AG09319 (cell line): ENCODE results near the gene LAMTOR5.
"Not testable (repeated sequence)": the region's sequence is repeated elsewhere in the genome, so short reads cannot be mapped to it uniquely, and the experiment has no call there.

Experiments used
- DNase-seq: peaks from one replicate; pipeline ENCODE4 v3.0.0-alpha.2; 2010; ENCODE audit warnings: low read depth; ENCODE audit errors: extremely low read depth
- CTCF ChIP-seq: IDR thresholded peaks from 2 replicates; pipeline ENCODE4 v1.5.1; 2011; ENCODE audit warnings: low read depth, mild to moderate bottlenecking, inconsistent platforms, low read length, moderate library complexity

The LAMTOR5 gene

GRCh38 chr1:110426854-110427253 is 19.4 kb upstream of the LAMTOR5 start:
- DNase-seq: no peak
- no peak for TF ChIP-seq CTCF

- TF ChIP-seq CTCF: no peak
- DNase-seq: no peak
These were observed 18.2 kb upstream of the LAMTOR5 start for GRCh38 chr1:110425612-110426152.

- no peak for DNase-seq
- TF ChIP-seq CTCF: no peak
These were observed 17.5 kb upstream of the LAMTOR5 start for GRCh38 chr1:110424699-110425611.

- no peak for TF ChIP-seq CTCF
- DNase-seq: no peak
These were observed 13.6 kb upstream of the LAMTOR5 start for GRCh38 chr1:110420874-110421793.

- TF ChIP-seq CTCF: no peak
- DNase-seq: no peak
These were observed 12.6 kb upstream of the LAMTOR5 start for GRCh38 chr1:110420023-110420662.

- no peak for DNase-seq
- no peak for TF ChIP-seq CTCF
These were observed 11.2 kb upstream of the LAMTOR5 start for GRCh38 chr1:110418729-110419128.

- not testable (repeated sequence) for DNase-seq
These were observed 5.6 kb upstream of the LAMTOR5 start for GRCh38 chr1:110413045-110413444.
